ENCODE measurements around the gene RASSF10. TPM values are rescaled to one million over a fixed set of nuclear protein-coding genes. Genes with fewer than 3 reads are reported as not detected.

The RASSF10 gene
- total and polyA plus RNA-seq, 4 donors = 7.9 to 14.2 (median 10.5) TPM

GRCh38 chr11:13045734-13046133 lies 36.6 kb downstream of the RASSF10 start:
- no peak overlapping the region for H3K4me3 ChIP-seq (ENCODE audit: low read depth, low read length)
- no peak for DNase-seq (ENCODE audit: low read depth in 4 of 6, low spot score in 6 of 6)
- H3K36me3 ChIP-seq (ENCODE audit: control insufficient read depth, insufficient read depth, low read length) = no peaks in the 10 kb centered on the region
- 76% methylated on average over 2 of the region's 5 CpGs for WGBS (ENCODE audit: insufficient coverage)
- H3K4me1 ChIP-seq (ENCODE audit: control insufficient read depth, insufficient read depth, low read length) = no peaks in the 10 kb centered on the region
- no peaks in the 10 kb centered on the region for H3K9me3 ChIP-seq (ENCODE audit: control insufficient read depth, insufficient read depth, low read length)
- no peak overlapping the region for H3K27ac ChIP-seq (ENCODE audit: low read depth, low read length)
- H3K27me3 ChIP-seq (ENCODE audit: control insufficient read depth, insufficient read depth, low read length) = no peaks in the 10 kb centered on the region

GRCh38 chr11:13046637-13047570 lies 37.8 kb downstream of the RASSF10 start:
- H3K4me1 ChIP-seq (ENCODE audit: control insufficient read depth, insufficient read depth, low read length) = no peaks in the 10 kb centered on the region
- H3K27me3 ChIP-seq (ENCODE audit: control insufficient read depth, insufficient read depth, low read length) = no peaks in the 10 kb centered on the region
- H3K36me3 ChIP-seq (ENCODE audit: control insufficient read depth, insufficient read depth, low read length) = no peaks in the 10 kb centered on the region
- DNase-seq (ENCODE audit: low read depth in 4 of 6, low spot score in 6 of 6) = no peak
- no peaks in the 10 kb centered on the region for H3K9me3 ChIP-seq (ENCODE audit: control insufficient read depth, insufficient read depth, low read length)
- H3K4me3 ChIP-seq (ENCODE audit: low read depth, low read length) = no peak overlapping the region
- H3K27ac ChIP-seq (ENCODE audit: low read depth, low read length) = no peak overlapping the region
- 92% methylated on average over 5 of the region's 10 CpGs for WGBS (ENCODE audit: insufficient coverage)

DNA sequence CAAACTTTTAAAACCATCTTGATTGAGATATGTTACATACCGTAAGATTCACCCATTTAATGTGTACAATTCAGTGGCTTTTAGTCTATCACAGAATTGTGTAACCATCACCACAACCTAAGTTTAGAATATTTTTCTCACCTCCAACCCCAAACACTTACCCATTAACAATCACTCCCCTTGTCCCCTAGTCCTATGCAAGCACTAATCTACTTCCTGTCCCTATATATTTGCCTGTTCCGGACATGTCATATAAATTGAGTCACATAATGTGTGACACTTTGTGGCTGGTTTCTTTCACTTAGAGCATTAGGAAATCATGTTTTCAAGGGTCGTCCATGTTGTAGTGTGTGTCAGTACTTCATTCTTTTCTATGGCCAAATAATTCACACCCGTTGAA lies 38.8 kb downstream of the RASSF10 start:
- no peaks in the 10 kb centered on the region for H3K36me3 ChIP-seq (ENCODE audit: control insufficient read depth, insufficient read depth, low read length)
- H3K27me3 ChIP-seq (ENCODE audit: control insufficient read depth, insufficient read depth, low read length) = no peaks in the 10 kb centered on the region
- no peak overlapping the region for H3K27ac ChIP-seq (ENCODE audit: low read depth, low read length)
- no peaks in the 10 kb centered on the region for H3K4me1 ChIP-seq (ENCODE audit: control insufficient read depth, insufficient read depth, low read length)
- no peak overlapping the region for H3K4me3 ChIP-seq (ENCODE audit: low read depth, low read length)
- DNase-seq (ENCODE audit: low read depth in 4 of 6, low spot score in 6 of 6) = no peak
- WGBS (ENCODE audit: insufficient coverage) = no CpG with 5 or more reads among the region's 4 CpGs
- no peaks in the 10 kb centered on the region for H3K9me3 ChIP-seq (ENCODE audit: control insufficient read depth, insufficient read depth, low read length)

DNA sequence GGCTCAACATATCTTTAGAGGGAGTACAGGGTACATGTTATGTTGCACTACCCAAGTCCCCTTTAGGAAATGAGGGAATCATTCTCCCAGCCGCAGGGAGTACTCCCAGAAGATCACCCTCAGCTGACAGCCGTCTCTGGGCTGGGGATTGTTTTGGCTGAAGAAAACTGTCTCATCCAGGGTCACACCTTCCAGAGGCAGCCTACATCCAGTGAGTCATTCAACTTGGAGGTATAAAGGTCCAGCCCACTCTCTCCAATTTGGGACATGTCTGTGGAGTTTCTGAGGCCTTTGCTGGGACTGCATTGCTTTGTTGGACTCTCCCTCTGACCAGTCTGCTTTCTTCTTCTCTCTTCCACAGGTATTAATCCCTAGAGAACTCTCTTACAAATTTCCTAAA lies 42.1 kb downstream of the RASSF10 start:
- Histone ChIP-seq H3K27ac (ENCODE audit: low read depth, low read length) (no peak overlapping the region), H3K27me3 (ENCODE audit: control insufficient read depth, insufficient read depth, low read length) (no peaks in the 10 kb centered on the region), H3K9me3 (ENCODE audit: control insufficient read depth, insufficient read depth, low read length) (no peaks in the 10 kb centered on the region), H3K36me3 (ENCODE audit: control insufficient read depth, insufficient read depth, low read length) (no peaks in the 10 kb centered on the region), H3K4me3 (ENCODE audit: low read depth, low read length) (no peak overlapping the region), H3K4me1 (ENCODE audit: control insufficient read depth, insufficient read depth, low read length) (no peaks in the 10 kb centered on the region)
- no peak for DNase-seq (ENCODE audit: low read depth in 4 of 6, low spot score in 6 of 6)
- WGBS (ENCODE audit: insufficient coverage) = 100% methylated on average over 1 of the region's 2 CpGs

GRCh38 chr11:13052130-13052571 lies 43.0 kb downstream of the RASSF10 start:
- H3K9me3 ChIP-seq (ENCODE audit: control insufficient read depth, insufficient read depth, low read length) = no peaks in the 10 kb centered on the region
- H3K4me1 ChIP-seq (ENCODE audit: control insufficient read depth, insufficient read depth, low read length) = no peaks in the 10 kb centered on the region
- no peak for DNase-seq (ENCODE audit: low read depth in 4 of 6, low spot score in 6 of 6)
- 80% methylated on average over 5 of the region's 5 CpGs for WGBS (ENCODE audit: insufficient coverage)
- H3K27ac ChIP-seq (ENCODE audit: low read depth, low read length) = no peak overlapping the region
- H3K27me3 ChIP-seq (ENCODE audit: control insufficient read depth, insufficient read depth, low read length) = no peaks in the 10 kb centered on the region
- no peak overlapping the region for H3K4me3 ChIP-seq (ENCODE audit: low read depth, low read length)
- H3K36me3 ChIP-seq (ENCODE audit: control insufficient read depth, insufficient read depth, low read length) = no peaks in the 10 kb centered on the region

- 87% methylated on average over 6 of the region's 6 CpGs for WGBS (ENCODE audit: insufficient coverage)
Observed at GRCh38 chr11:13053255-13053917, 44.3 kb downstream of the RASSF10 start.

GRCh38 chr11:13054278-13054677 lies 45.2 kb downstream of the RASSF10 start:
- no peak for DNase-seq (ENCODE audit: low read depth in 4 of 6, low spot score in 6 of 6)
- WGBS (ENCODE audit: insufficient coverage) = 93% methylated on average over 3 of the region's 3 CpGs
- H3K4me1 ChIP-seq (ENCODE audit: control insufficient read depth, insufficient read depth, low read length) = no peaks in the 10 kb centered on the region

More at GRCh38 chr11:13053255-13053917, 44.3 kb downstream of the RASSF10 start:
- Histone ChIP-seq H3K4me1 (ENCODE audit: control insufficient read depth, insufficient read depth, low read length) (no peaks in the 10 kb centered on the region), H3K27me3 (ENCODE audit: control insufficient read depth, insufficient read depth, low read length) (no peaks in the 10 kb centered on the region), H3K27ac (ENCODE audit: low read depth, low read length) (no peak overlapping the region), H3K9me3 (ENCODE audit: control insufficient read depth, insufficient read depth, low read length) (no peaks in the 10 kb centered on the region), H3K36me3 (ENCODE audit: control insufficient read depth, insufficient read depth, low read length) (no peaks in the 10 kb centered on the region), H3K4me3 (ENCODE audit: low read depth, low read length) (no peak overlapping the region)
- no peak for DNase-seq (ENCODE audit: low read depth in 4 of 6, low spot score in 6 of 6)

GRCh38 chr11:13055200-13055599 lies 46.1 kb downstream of the RASSF10 start:
- no peak for DNase-seq (ENCODE audit: low read depth in 4 of 6, low spot score in 6 of 6)
- no peaks in the 10 kb centered on the region for H3K36me3 ChIP-seq (ENCODE audit: control insufficient read depth, insufficient read depth, low read length)
- whole genome bisulfite sequencing (ENCODE audit: insufficient coverage) = no CpG with 5 or more reads among the region's 2 CpGs
- no peak overlapping the region for H3K4me3 ChIP-seq (ENCODE audit: low read depth, low read length)
- no peak overlapping the region for H3K27ac ChIP-seq (ENCODE audit: low read depth, low read length)
- H3K4me1 ChIP-seq (ENCODE audit: control insufficient read depth, insufficient read depth, low read length) = no peaks in the 10 kb centered on the region
- H3K9me3 ChIP-seq (ENCODE audit: control insufficient read depth, insufficient read depth, low read length) = no peaks in the 10 kb centered on the region
- no peaks in the 10 kb centered on the region for H3K27me3 ChIP-seq (ENCODE audit: control insufficient read depth, insufficient read depth, low read length)

More at GRCh38 chr11:13054278-13054677, 45.2 kb downstream of the RASSF10 start:
- Histone ChIP-seq H3K36me3 (ENCODE audit: control insufficient read depth, insufficient read depth, low read length) (no peaks in the 10 kb centered on the region), H3K9me3 (ENCODE audit: control insufficient read depth, insufficient read depth, low read length) (no peaks in the 10 kb centered on the region), H3K4me3 (ENCODE audit: low read depth, low read length) (no peak overlapping the region), H3K27me3 (ENCODE audit: control insufficient read depth, insufficient read depth, low read length) (no peaks in the 10 kb centered on the region), H3K27ac (ENCODE audit: low read depth, low read length) (no peak overlapping the region)

- no peaks in the 10 kb centered on the region for H3K27me3 ChIP-seq (ENCODE audit: control insufficient read depth, insufficient read depth, low read length)
- H3K4me1 ChIP-seq (ENCODE audit: control insufficient read depth, insufficient read depth, low read length) = no peaks in the 10 kb centered on the region
- DNase-seq (ENCODE audit: low read depth in 4 of 6, low spot score in 6 of 6) = no peak
- H3K27ac ChIP-seq (ENCODE audit: low read depth, low read length) = no peak overlapping the region
- no peaks in the 10 kb centered on the region for H3K36me3 ChIP-seq (ENCODE audit: control insufficient read depth, insufficient read depth, low read length)
- no peaks in the 10 kb centered on the region for H3K9me3 ChIP-seq (ENCODE audit: control insufficient read depth, insufficient read depth, low read length)
- H3K4me3 ChIP-seq (ENCODE audit: low read depth, low read length) = no peak overlapping the region
- WGBS (ENCODE audit: insufficient coverage) = 78% methylated on average over 2 of the region's 3 CpGs
Observed at GRCh38 chr11:13061294-13061990, 52.3 kb downstream of the RASSF10 start.
